Fibroblast of skin of left quadriceps (primary cell): ENCODE measurements around the gene LAMP5.

Experiments
- DNase-seq, 2 experiments: peaks; one replicate each; pipeline ENCODE4 v3.0.0-alpha.2; 2013; ENCODE audit warnings: low read depth in 2 of 2

LAMP5 gene, protein sequence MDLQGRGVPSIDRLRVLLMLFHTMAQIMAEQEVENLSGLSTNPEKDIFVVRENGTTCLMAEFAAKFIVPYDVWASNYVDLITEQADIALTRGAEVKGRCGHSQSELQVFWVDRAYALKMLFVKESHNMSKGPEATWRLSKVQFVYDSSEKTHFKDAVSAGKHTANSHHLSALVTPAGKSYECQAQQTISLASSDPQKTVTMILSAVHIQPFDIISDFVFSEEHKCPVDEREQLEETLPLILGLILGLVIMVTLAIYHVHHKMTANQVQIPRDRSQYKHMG

GRCh38 chr20:9514461-9515213 lies at the start of gene LAMP5:
LAMP5 (plus strand) TSS chr20:9514590; CDS start chr20:9514853, 263 bp downstream.
- DNase-seq, result no peak

DNA sequence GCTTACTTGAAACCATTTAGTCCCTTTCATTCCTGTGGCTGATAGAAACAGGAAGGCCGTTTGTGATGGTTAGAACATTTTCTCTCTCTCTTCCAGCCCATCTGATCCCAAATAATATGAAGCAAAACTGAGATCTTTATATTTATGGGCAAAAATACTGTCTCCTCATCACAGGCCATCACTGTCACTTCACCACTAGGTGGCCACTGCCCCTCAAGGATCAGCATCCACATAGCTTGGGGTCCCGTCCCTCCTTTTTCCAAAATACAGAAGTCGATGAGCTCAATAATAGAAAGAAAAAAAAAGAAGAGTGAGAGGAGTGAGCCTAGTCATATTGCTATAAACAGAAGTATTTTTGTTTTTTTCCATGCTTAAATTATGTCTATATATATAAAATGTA lies 46.4 kb upstream of the LAMP5 start:
- DNase-seq, result no peak

DNA sequence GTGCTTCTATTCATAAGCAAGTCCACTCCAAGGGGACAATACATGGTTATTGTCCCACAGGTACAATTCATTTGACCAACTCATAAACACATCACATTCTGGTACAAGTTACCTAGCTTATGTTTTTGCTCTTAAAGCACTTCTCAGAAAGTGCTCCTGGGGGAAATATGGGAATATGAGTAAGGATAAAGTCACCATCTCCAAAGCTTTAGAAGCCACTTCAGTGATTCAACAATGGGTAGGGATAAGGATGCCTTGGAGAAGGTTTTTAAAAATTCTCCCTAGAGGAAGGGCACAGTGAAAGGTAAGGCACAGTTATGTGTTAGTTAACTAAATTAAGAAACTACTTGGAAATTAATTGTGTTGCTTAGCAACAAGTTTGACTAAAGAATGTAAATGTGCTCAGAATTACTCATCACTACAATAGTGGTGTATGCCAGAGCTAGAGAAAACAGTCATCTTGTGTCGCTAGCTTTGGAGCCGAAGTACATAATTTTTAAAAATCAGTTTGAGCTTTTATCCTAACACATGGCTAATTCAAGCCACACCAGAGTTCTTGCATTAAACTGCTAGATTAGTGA lies 39.5 kb upstream of the LAMP5 start:
- no peak for DNase-seq

DNA sequence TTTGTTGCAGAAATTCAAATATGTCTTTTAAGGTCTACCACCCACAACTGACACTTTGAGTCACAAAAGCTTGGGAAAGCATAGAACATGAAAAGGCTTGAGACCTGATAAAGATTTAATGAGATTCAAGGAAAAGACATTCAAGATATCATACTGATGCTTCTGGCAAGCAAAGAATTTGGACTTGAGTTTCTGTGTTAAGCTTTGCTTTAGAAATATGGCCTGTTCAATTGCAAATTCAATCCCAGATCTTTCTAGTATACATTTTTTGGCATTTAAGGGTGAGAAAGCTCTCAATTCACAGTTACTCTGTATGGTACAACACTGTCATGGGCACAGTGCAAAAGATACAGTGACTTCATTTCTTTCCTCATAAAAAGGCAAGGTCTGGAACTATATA lies 38.9 kb upstream of the LAMP5 start:
- DNase-seq, result no peak

DNA sequence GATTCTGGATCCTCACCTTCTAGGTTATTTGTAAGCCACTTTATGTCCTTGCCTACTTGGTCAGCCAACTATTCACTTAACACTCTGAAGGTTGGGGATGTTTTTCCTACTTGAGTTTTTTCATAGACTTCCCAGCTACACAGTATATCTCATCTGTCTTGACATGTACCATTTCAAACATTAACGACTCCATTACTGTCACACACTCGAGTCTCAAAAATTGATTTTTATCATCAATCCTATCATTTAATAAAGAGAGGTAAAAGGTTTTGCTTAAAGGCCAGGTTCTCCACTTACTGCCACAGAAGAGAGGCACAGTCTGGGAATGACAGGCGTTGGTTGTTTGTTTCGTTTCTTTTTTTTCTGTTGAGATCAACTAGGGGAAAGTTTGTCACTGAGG lies 38.2 kb upstream of the LAMP5 start:
- DNase-seq, result no peak

- no peak for DNase-seq
Measured at GRCh38 chr20:9476637-9477036, 37.8 kb upstream of the LAMP5 start.

DNA sequence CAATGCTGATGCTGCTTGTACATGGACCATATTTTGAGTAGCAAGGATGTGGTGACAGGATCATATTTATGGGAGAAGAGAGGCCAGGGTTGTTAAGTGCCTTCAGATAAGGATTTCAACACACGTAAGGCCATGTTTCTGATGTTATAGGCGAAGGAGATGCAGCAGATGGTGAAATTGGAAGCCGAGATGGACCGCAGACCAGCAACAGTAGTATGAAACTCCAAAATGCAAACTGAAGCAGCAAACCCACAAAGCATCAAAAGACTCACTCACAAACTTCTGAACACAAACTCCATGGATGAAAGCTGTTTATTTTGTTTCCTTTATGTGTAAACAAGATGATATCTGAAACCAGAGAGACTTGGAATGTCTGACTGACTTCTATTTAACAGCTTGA lies 35.6 kb upstream of the LAMP5 start:
- DNase-seq, result no peak

GRCh38 chr20:9480066-9480465 lies 34.3 kb upstream of the LAMP5 start:
- no peak for DNase-seq

DNA sequence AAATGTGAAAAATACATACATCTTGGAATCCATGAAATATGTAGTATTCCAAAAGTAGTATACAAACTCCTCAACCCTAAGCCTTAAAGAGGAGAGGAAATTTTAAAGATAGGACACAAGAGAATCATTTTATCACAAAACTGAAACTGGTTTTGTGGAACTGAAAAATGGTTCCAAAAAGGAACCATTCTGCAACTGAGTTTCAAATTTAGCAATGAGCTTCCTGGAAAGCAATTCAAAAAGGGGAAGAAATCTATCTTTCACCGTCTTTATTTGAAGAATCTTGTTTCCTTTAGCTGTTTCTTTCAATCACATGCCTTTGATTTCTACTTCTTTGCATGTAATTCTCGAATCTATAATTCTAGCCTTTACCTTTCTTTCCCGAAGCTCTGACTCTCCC lies 32.2 kb upstream of the LAMP5 start:
- no peak for DNase-seq

GRCh38 chr20:9483131-9483530 lies 31.3 kb upstream of the LAMP5 start:
- no peak for DNase-seq

DNA sequence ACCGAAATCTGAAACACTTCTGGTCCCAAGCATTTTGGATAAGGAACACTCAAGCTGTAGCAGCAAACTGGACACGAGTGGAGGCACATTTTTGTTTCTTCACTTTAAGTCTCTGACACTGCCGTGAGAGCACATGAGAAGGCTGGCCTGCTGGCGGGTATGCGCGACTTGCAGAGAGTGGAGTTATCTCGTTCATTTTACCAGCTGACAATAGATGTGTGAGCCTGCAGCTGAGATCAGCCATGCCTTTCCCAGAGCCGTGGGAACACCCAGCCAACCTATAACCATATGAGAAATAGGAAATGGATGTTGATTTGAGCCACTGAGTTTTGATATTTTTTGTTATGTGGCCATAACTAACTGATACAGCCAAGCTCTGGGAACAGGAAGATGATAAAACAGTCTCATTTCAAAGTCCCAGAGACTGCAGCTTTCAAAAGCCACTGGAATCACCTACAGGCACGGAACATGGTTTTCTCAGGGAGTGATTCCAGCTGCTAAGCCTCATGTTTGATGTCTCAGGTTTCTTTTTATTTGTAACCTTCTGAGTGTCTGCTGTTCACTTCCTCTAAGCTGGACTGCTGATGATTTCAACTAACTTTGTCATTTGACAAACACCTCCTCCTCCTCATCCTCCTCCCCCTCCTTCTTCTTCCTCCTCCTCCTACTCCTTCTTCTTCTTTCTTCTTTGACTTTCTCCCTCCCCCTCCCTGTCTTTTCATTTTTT lies 28.6 kb upstream of the LAMP5 start:
- DNase-seq, result no peak

- DNase-seq, result no peak
Measured at GRCh38 chr20:9487231-9487630, 27.2 kb upstream of the LAMP5 start.

- no peak for DNase-seq
Measured at GRCh38 chr20:9488063-9488462, 26.3 kb upstream of the LAMP5 start.

GRCh38 chr20:9490161-9490560 lies 24.2 kb upstream of the LAMP5 start:
- peak; percentile 14 to 20 for DNase-seq

GRCh38 chr20:9490631-9491030 lies 23.8 kb upstream of the LAMP5 start:
- DNase-seq, result no peak

- DNase-seq, result no peak
Measured at GRCh38 chr20:9491324-9491723, 23.1 kb upstream of the LAMP5 start.

DNA sequence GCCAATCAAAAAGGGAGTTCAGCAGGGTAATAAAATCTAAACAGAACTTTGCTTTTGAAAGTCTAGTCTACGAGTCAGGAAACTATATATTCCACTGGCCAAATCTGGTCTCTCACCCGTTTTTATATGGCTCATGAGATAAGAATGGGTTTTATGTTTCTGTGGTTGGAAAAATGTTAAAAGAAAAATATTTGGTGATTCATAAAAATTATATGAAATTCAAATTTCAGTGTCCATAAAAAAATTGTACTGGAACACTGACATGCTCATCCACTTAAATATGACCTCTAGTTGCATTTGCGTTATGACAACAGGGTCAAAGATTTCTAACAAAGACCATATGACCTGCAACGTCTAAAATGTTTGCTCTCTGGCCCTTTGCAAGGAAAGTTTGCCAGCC lies 22.3 kb upstream of the LAMP5 start:
- DNase-seq, result peak; percentile 20 to 34

DNA sequence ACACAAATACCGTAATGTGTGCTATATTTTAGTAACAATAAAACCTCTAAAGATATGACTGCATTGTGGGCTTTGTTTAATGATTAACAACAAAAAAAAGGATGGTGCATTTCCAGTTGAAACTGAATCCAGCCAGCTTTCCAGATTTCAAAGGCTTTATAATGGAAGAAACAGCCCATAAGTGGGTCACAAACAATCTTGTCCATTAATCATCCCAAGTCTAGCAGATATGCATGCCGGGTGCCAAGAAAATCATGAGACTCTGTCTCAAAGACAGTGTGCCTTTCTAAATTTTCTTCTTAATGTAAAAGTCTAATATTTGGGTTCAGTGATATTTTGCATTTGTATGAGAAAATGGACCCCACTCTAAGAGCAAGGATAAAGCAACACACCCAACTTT lies 20.6 kb upstream of the LAMP5 start:
- DNase-seq, result no peak

GRCh38 chr20:9495701-9496100 lies 18.7 kb upstream of the LAMP5 start:
- no peak for DNase-seq

GRCh38 chr20:9496155-9496554 lies 18.2 kb upstream of the LAMP5 start:
- no peak for DNase-seq

DNA sequence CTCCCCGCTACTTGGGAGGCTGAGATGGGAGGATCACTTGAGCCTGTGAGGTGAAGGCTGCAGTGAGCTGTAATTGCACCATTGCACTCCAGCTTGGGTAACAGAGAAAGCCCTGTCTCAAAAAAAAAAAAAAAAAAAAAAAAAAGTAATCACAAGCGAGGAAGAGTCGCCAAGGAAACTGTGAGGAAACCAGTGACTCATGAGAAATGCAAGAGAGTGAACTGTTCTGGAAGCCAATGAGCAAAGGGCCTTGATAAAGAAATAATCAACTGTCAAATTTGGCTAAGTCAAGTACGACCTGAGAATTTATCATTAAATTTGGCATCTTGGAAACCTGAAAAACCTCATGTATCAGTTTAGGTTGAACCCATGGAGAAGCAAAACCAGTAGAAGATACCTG lies 16.1 kb upstream of the LAMP5 start:
- DNase-seq, result no peak

GRCh38 chr20:9499126-9499899 lies 15.1 kb upstream of the LAMP5 start:
- DNase-seq, result no peak
